ENCODE results near the gene IL2RA. TPM values are rescaled to one million over a fixed set of nuclear protein-coding genes. Genes with fewer than 3 reads are reported as not detected.
A peak's percentile ranks its signal among the peaks of the same experiment; 100 is the strongest.

IL2RA gene
- total and polyA plus RNA-seq, 2 donors (not counting 1 experiment from before 2014, with no cell fraction given) = 7.2 to 56.7 TPM

GRCh38 chr10:6035101-6035834 is 26.9 kb downstream of the IL2RA start:
- H3K27ac Mint-ChIP-seq = no peak overlapping the region
- no peaks in the 10 kb centered on the region for H3K27me3 Mint-ChIP-seq
- no peak overlapping the region for H3K4me3 ChIP-seq (ENCODE audit: control extremely low read depth in 1 of 5, extremely low read depth in 1 of 5, insufficient read depth in 1 of 5, low read depth in 2 of 5, low read length in 4 of 5)
- H3K27me3 ChIP-seq (replicated peaks in 1 of 4; ENCODE audit: control extremely low read depth in 1 of 4, control insufficient read depth in 3 of 4, insufficient read depth in 4 of 4, low read length in 3 of 4) = no peaks in the 10 kb centered on the region
- peaks cover 5 to 12% of the 10 kb centered on the region in 2 donors for H3K4me1 ChIP-seq (ENCODE audit: control insufficient read depth in 2 of 2, insufficient read depth in 2 of 2, low read length in 2 of 2)
- ChIA-PET POLR2A (no interaction called here), CTCF (interaction anchor here (1.4 kb wide), 1 partner anchor 14 kb away, joined by 3 read pairs; no protein-coding TSS in a partner anchor)
- H3K4me3 Mint-ChIP-seq = no peak overlapping the region
- 98% methylated on average over 11 of the region's 13 CpGs for WGBS (ENCODE audit: insufficient coverage)
- no peaks in the 10 kb centered on the region for H4K20me1 ChIP-seq (ENCODE audit: control insufficient read depth, insufficient read depth, low read length, poor library complexity, severe bottlenecking)
- H3K79me2 ChIP-seq (ENCODE audit: control insufficient read depth, insufficient read depth, low read length) = peaks cover 12% of the 10 kb centered on the region
- H3K4me2 ChIP-seq (replicated peaks; ENCODE audit: low read depth, low read length, poor library complexity, severe bottlenecking) = no peak overlapping the region
- H3K36me3 ChIP-seq (replicated peaks in 1 of 2; ENCODE audit: control extremely low read depth in 1 of 2, control insufficient read depth in 1 of 2, extremely low read depth in 1 of 2, insufficient read depth in 2 of 2, low read length in 1 of 2) = no peaks in the 10 kb centered on the region
- H2AFZ ChIP-seq (ENCODE audit: insufficient read depth, low read depth, low read length, poor library complexity, severe bottlenecking) = no peak overlapping the region
- peaks cover 0 to 1% (median 0%) of the 10 kb centered on the region in 3 donors for H3K9me3 ChIP-seq (ENCODE audit: control extremely low read depth in 1 of 3, control insufficient read depth in 2 of 3, insufficient read depth in 1 of 3, low read length in 2 of 3)
- H3K4me1 Mint-ChIP-seq = peaks cover 47% of the 10 kb centered on the region
- intact Hi-C loops (cut with micrococcal nuclease) = no loop called here
- H3K9ac ChIP-seq (ENCODE audit: low read length) = no peak overlapping the region
- TF ChIP-seq CTCF (IDR thresholded peaks at IDR 0.05) (no peak), EZH2 (IDR thresholded peaks at IDR 0.05; ENCODE audit: borderline replicate concordance, insufficient read depth, low read depth, low read length, poor library complexity, severe bottlenecking) (no peak)
- no peak overlapping the region for H3K27ac ChIP-seq (ENCODE audit: low read length in 2 of 2)
- ATAC-seq (ENCODE audit: low read depth) = no peak
- H3K9me3 Mint-ChIP-seq (ENCODE audit: insufficient read depth) = peaks cover 9% of the 10 kb centered on the region
- DNase-seq = no peak

- Histone ChIP-seq H3K9ac (ENCODE audit: low read length) (no peak overlapping the region), H3K36me3 (replicated peaks in 1 of 2; ENCODE audit: control extremely low read depth in 1 of 2, control insufficient read depth in 1 of 2, extremely low read depth in 1 of 2, insufficient read depth in 2 of 2, low read length in 1 of 2) (no peaks in the 10 kb centered on the region), H3K27me3 (replicated peaks in 1 of 4; ENCODE audit: control extremely low read depth in 1 of 4, control insufficient read depth in 3 of 4, insufficient read depth in 4 of 4, low read length in 3 of 4) (no peaks in the 10 kb centered on the region), H3K27ac (ENCODE audit: low read length in 2 of 2) (no peak overlapping the region), H3K4me2 (replicated peaks; ENCODE audit: low read depth, low read length, poor library complexity, severe bottlenecking) (no peak overlapping the region), H3K9me3 (ENCODE audit: control extremely low read depth in 1 of 3, control insufficient read depth in 2 of 3, insufficient read depth in 1 of 3, low read length in 2 of 3) (peaks cover 0 to 3% (median 1%) of the 10 kb centered on the region in 3 donors), H3K4me3 (ENCODE audit: control extremely low read depth in 1 of 5, extremely low read depth in 1 of 5, insufficient read depth in 1 of 5, low read depth in 2 of 5, low read length in 4 of 5) (no peak overlapping the region), H3K4me1 (ENCODE audit: control insufficient read depth in 2 of 2, insufficient read depth in 2 of 2, low read length in 2 of 2) (peaks cover 5 to 12% of the 10 kb centered on the region in 2 donors), H3K79me2 (ENCODE audit: control insufficient read depth, insufficient read depth, low read length) (peaks cover 7% of the 10 kb centered on the region), H2AFZ (ENCODE audit: insufficient read depth, low read depth, low read length, poor library complexity, severe bottlenecking) (no peak overlapping the region), H4K20me1 (ENCODE audit: control insufficient read depth, insufficient read depth, low read length, poor library complexity, severe bottlenecking) (no peaks in the 10 kb centered on the region)
- WGBS (ENCODE audit: insufficient coverage) = no CpG with 5 or more reads among the region's 1 CpG
- Mint-ChIP-seq H3K4me3 (no peak overlapping the region), H3K9me3 (ENCODE audit: insufficient read depth) (peaks cover 11% of the 10 kb centered on the region), H3K27ac (peak overlapping the region; percentile 32), H3K4me1 (peaks cover 42% of the 10 kb centered on the region), H3K27me3 (no peaks in the 10 kb centered on the region)
- ATAC-seq (ENCODE audit: low read depth) = no peak
- intact Hi-C loops (cut with micrococcal nuclease) = no loop called here
- CTCF ChIA-PET = interaction anchor here (0.8 to 1.4 kb wide), 4 partner anchors 14 to 52 kb away, joined by 3 to 7 read pairs (median 3); no protein-coding TSS in a partner anchor
- POLR2A ChIA-PET = no interaction called here
- no peak for DNase-seq
- no peak for TF ChIP-seq CTCF (IDR thresholded peaks at IDR 0.05)
- no peak for TF ChIP-seq EZH2 (IDR thresholded peaks at IDR 0.05; ENCODE audit: borderline replicate concordance, insufficient read depth, low read depth, low read length, poor library complexity, severe bottlenecking)
Measured at GRCh38 chr10:6034371-6034770, 27.8 kb downstream of the IL2RA start.
